ENCODE results near the gene GRID2IP. TPM values are rescaled to one million over a fixed set of nuclear protein-coding genes. Genes with fewer than 3 reads are reported as not detected.

Gene GRID2IP
- total and polyA plus RNA-seq, 10 of the 15 experiments (the other 5 are each of a cell fraction or from before 2014, with no cell fraction given), result not detected

DNA sequence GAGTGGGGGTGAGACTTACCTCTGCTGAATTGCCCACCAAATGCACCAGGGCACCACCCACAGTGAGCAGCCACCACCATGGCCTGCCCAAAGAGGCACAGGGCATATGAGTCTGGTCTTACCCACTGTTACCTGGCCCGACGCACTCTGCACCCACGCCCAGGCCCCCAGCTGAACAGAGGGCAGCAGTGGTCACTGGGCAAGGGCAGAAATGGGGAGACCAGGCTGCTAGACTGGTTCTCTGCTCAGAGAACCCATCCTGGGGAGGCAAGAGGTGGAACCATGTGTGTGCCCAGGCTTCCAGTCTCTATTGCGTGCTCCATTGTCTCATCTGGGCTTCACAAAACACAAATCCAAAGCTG lies 64.1 kb downstream of the GRID2IP start:
- H3K9ac ChIP-seq (ENCODE audit: control insufficient read depth, insufficient read depth, low read length), result no peak overlapping the region
- no peak overlapping the region for H3K4me3 ChIP-seq
- CTCF ChIA-PET, result no interaction called here
- no peaks in the 10 kb centered on the region; the same call in 1 of the 2 replicates for H4K20me1 ChIP-seq (ENCODE audit: control insufficient read depth, insufficient read depth)
- BruUV-seq (replicated peaks), result no TSS peak
- intact Hi-C loops (cut with micrococcal nuclease; ENCODE audit: unreplicated experiment) (no loop called here), in situ Hi-C loops (cut with MboI) (no loop called here)
- DNase-seq (ENCODE audit: low read depth, low spot score) (no peak), ATAC-seq (no peak), FAIRE-seq (no peak)
- TF ChIP-seq, protein P1, sequence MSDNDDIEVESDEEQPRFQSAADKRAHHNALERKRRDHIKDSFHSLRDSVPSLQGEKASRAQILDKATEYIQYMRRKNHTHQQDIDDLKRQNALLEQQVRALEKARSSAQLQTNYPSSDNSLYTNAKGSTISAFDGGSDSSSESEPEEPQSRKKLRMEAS (IDR thresholded peaks at IDR 0.05; ENCODE audit: low read depth, low read length), result no peak
- TF ChIP-seq TCF3 (IDR thresholded peaks at IDR 0.05; ENCODE audit: borderline replicate concordance, insufficient read depth, low read depth, low read length) (no peak), POLR2AphosphoS5 (IDR thresholded peaks at IDR 0.05; ENCODE audit: low read length) (no peak), SMARCA5 (IDR thresholded peaks at IDR 0.05) (no peak), PML (IDR thresholded peaks at IDR 0.05; ENCODE audit: low read length) (no peak), CEBPB (IDR thresholded peaks at IDR 0.05; ENCODE audit: borderline replicate concordance in 1 of 2, low read depth in 2 of 2, low read length in 2 of 2) (no peak)
- TF ChIP-seq, protein P2, sequence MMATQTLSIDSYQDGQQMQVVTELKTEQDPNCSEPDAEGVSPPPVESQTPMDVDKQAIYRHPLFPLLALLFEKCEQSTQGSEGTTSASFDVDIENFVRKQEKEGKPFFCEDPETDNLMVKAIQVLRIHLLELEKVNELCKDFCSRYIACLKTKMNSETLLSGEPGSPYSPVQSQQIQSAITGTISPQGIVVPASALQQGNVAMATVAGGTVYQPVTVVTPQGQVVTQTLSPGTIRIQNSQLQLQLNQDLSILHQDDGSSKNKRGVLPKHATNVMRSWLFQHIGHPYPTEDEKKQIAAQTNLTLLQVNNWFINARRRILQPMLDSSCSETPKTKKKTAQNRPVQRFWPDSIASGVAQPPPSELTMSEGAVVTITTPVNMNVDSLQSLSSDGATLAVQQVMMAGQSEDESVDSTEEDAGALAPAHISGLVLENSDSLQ (IDR thresholded peaks at IDR 0.05), result no peak
- TF ChIP-seq, protein P3, sequence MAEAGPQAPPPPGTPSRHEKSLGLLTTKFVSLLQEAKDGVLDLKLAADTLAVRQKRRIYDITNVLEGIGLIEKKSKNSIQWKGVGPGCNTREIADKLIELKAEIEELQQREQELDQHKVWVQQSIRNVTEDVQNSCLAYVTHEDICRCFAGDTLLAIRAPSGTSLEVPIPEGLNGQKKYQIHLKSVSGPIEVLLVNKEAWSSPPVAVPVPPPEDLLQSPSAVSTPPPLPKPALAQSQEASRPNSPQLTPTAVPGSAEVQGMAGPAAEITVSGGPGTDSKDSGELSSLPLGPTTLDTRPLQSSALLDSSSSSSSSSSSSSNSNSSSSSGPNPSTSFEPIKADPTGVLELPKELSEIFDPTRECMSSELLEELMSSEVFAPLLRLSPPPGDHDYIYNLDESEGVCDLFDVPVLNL (IDR thresholded peaks at IDR 0.05; ENCODE audit: low read depth, low read length), result no peak
- TF ChIP-seq, protein P4, sequence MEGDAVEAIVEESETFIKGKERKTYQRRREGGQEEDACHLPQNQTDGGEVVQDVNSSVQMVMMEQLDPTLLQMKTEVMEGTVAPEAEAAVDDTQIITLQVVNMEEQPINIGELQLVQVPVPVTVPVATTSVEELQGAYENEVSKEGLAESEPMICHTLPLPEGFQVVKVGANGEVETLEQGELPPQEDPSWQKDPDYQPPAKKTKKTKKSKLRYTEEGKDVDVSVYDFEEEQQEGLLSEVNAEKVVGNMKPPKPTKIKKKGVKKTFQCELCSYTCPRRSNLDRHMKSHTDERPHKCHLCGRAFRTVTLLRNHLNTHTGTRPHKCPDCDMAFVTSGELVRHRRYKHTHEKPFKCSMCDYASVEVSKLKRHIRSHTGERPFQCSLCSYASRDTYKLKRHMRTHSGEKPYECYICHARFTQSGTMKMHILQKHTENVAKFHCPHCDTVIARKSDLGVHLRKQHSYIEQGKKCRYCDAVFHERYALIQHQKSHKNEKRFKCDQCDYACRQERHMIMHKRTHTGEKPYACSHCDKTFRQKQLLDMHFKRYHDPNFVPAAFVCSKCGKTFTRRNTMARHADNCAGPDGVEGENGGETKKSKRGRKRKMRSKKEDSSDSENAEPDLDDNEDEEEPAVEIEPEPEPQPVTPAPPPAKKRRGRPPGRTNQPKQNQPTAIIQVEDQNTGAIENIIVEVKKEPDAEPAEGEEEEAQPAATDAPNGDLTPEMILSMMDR (IDR thresholded peaks at IDR 0.05 in 2 of 3, conservative IDR thresholded peaks at IDR 0.05 in 1 of 3; ENCODE audit: control insufficient read depth in 2 of 3, extremely low read depth in 1 of 3, insufficient read depth in 1 of 3, low read depth in 3 of 3, low read length in 3 of 3), result no peak
- TF ChIP-seq, protein P5, sequence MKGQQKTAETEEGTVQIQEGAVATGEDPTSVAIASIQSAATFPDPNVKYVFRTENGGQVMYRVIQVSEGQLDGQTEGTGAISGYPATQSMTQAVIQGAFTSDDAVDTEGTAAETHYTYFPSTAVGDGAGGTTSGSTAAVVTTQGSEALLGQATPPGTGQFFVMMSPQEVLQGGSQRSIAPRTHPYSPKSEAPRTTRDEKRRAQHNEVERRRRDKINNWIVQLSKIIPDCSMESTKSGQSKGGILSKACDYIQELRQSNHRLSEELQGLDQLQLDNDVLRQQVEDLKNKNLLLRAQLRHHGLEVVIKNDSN (IDR thresholded peaks at IDR 0.05; ENCODE audit: borderline replicate concordance, extremely low read length, insufficient read depth, low read depth, low read length), result no peak
- TF ChIP-seq, protein P6, sequence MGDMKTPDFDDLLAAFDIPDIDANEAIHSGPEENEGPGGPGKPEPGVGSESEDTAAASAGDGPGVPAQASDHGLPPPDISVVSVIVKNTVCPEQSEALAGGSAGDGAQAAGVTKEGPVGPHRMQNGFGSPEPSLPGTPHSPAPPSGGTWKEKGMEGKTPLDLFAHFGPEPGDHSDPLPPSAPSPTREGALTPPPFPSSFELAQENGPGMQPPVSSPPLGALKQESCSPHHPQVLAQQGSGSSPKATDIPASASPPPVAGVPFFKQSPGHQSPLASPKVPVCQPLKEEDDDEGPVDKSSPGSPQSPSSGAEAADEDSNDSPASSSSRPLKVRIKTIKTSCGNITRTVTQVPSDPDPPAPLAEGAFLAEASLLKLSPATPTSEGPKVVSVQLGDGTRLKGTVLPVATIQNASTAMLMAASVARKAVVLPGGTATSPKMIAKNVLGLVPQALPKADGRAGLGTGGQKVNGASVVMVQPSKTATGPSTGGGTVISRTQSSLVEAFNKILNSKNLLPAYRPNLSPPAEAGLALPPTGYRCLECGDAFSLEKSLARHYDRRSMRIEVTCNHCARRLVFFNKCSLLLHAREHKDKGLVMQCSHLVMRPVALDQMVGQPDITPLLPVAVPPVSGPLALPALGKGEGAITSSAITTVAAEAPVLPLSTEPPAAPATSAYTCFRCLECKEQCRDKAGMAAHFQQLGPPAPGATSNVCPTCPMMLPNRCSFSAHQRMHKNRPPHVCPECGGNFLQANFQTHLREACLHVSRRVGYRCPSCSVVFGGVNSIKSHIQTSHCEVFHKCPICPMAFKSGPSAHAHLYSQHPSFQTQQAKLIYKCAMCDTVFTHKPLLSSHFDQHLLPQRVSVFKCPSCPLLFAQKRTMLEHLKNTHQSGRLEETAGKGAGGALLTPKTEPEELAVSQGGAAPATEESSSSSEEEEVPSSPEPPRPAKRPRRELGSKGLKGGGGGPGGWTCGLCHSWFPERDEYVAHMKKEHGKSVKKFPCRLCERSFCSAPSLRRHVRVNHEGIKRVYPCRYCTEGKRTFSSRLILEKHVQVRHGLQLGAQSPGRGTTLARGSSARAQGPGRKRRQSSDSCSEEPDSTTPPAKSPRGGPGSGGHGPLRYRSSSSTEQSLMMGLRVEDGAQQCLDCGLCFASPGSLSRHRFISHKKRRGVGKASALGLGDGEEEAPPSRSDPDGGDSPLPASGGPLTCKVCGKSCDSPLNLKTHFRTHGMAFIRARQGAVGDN (IDR thresholded peaks at IDR 0.05), result no peak
- no peak overlapping the region for H2AFZ ChIP-seq (ENCODE audit: control insufficient read depth, low read depth, low read length)
- H3K27me3 ChIP-seq (replicated peaks in 1 of 2; ENCODE audit: control insufficient read depth in 2 of 2, insufficient read depth in 2 of 2, low read length in 1 of 2), result no peaks in the 10 kb centered on the region
- POLR2A ChIA-PET, result no interaction called here
- WGBS (ENCODE audit: insufficient coverage, insufficient replicate concordance, low lambda C conversion rate, missing lambda C conversion rate), result 97% methylated on average over 4 of the region's 4 CpGs
- H3K36me3 ChIP-seq (ENCODE audit: control insufficient read depth in 2 of 2, insufficient read depth in 2 of 2, low read length in 1 of 2), result peaks cover 0 to 3% of the 10 kb centered on the region in 2 experiments; a peak in 1 of 4 replicates
- H3K9me3 ChIP-seq (replicated peaks; ENCODE audit: control insufficient read depth, insufficient read depth, low read length), result no peaks in the 10 kb centered on the region; the same call in 1 of the 3 replicates
- RAD21 ChIA-PET (ENCODE audit: unreplicated experiment), result no interaction called here
- H3K4me2 ChIP-seq (ENCODE audit: control insufficient read depth, insufficient read depth), result no peak overlapping the region
- peaks cover 18% of the 10 kb centered on the region for H3K79me2 ChIP-seq (ENCODE audit: control insufficient read depth, insufficient read depth, low read length)
- H3K27ac ChIP-seq (ENCODE audit: control insufficient read depth, insufficient read depth), result no peak overlapping the region
- peaks cover 3% of the 10 kb centered on the region for H3K4me1 ChIP-seq (ENCODE audit: control insufficient read depth, insufficient read depth, low read length)
- SMC1A ChIA-PET (ENCODE audit: uncharacterized antibody, unreplicated experiment), result no interaction called here

Data from GM12878 (cell line).